DND-41 (cell line): ENCODE results near the gene GPC1.

Source experiments
- EZH2 ChIP-seq: IDR thresholded peaks from 3 replicates; pipeline ENCODE4 v1.6.1; 2012; ENCODE audit warnings: borderline replicate concordance, low read depth, mild to moderate bottlenecking, moderate library complexity, low read length, inconsistent platforms; ENCODE audit not compliant: severe bottlenecking
- TF ChIP-seq, protein P1 (sequence below): IDR thresholded peaks from 2 replicates; pipeline ENCODE4 v1.5.1; 2012; ENCODE audit warnings: borderline replicate concordance, low read length, moderate library complexity, mild to moderate bottlenecking; ENCODE audit not compliant: poor library complexity, severe bottlenecking; ENCODE audit errors: extremely low read depth

DNA sequence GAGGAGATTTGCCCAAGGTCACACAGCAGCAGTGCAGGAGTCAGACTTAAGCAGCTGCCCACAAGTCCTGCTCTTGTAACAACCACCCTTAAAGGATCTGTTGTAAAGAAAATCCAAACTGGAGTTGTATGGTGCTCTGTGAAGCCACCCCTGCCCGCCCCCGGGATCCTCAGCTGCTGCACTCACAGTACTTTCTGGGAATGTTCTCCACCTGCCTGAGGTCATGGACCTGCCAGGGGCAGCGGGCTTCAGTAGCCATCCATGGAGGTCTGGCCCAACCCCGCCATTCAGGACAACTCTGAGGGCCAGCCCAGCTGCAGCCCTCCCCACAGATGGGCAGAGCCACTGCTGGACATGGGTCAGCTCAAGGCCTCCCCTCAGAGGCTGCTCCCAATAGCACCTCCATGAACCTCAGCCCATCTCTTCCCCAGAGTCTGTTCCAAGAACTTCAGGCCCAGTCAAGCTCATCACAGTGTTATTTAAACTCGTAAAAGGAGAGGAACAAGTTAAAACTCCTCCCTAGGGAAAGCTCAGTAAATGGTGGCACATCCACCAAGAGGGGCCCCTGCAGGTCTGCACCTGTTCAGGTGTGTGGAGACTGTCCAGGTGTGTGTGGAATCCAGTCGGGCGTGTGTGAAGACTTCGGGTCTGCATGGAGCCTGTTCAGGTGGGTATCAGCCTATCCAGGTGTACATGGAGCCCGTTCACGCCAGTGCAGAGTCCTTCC lies 39.4 kb upstream of the GPC1 start:
- TF ChIP-seq, protein P1, sequence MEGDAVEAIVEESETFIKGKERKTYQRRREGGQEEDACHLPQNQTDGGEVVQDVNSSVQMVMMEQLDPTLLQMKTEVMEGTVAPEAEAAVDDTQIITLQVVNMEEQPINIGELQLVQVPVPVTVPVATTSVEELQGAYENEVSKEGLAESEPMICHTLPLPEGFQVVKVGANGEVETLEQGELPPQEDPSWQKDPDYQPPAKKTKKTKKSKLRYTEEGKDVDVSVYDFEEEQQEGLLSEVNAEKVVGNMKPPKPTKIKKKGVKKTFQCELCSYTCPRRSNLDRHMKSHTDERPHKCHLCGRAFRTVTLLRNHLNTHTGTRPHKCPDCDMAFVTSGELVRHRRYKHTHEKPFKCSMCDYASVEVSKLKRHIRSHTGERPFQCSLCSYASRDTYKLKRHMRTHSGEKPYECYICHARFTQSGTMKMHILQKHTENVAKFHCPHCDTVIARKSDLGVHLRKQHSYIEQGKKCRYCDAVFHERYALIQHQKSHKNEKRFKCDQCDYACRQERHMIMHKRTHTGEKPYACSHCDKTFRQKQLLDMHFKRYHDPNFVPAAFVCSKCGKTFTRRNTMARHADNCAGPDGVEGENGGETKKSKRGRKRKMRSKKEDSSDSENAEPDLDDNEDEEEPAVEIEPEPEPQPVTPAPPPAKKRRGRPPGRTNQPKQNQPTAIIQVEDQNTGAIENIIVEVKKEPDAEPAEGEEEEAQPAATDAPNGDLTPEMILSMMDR = no peak
- no peak for TF ChIP-seq EZH2
